ENCODE measurements around the gene PDE12.

Gene PDE12, protein sequence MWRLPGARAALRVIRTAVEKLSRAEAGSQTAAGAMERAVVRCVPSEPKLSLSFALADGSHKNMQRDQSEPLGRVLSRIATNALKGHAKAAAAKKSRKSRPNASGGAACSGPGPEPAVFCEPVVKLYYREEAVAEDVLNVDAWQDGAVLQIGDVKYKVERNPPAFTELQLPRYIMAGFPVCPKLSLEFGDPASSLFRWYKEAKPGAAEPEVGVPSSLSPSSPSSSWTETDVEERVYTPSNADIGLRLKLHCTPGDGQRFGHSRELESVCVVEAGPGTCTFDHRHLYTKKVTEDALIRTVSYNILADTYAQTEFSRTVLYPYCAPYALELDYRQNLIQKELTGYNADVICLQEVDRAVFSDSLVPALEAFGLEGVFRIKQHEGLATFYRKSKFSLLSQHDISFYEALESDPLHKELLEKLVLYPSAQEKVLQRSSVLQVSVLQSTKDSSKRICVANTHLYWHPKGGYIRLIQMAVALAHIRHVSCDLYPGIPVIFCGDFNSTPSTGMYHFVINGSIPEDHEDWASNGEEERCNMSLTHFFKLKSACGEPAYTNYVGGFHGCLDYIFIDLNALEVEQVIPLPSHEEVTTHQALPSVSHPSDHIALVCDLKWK

GRCh38 chr3:57555738-57556458, at the start of gene PDE12:
Gene PDE12, plus strand, starts transcription at chr3:57556274. Its CDS starts 106 bp downstream, at chr3:57556380.
- peak; percentile 66 to 75 (median 70) for DNase-seq (ENCODE audit: low read depth in 4 of 4, low spot score in 1 of 4)

- no peak for DNase-seq (ENCODE audit: low read depth in 4 of 4, low spot score in 1 of 4)
These were observed 43.9 kb upstream of the PDE12 start for GRCh38 chr3:57512166-57512565.

GRCh38 chr3:57518276-57518915, 37.7 kb upstream of the PDE12 start:
- DNase-seq (ENCODE audit: low read depth in 4 of 4, low spot score in 1 of 4), result no peak

GRCh38 chr3:57530071-57530608, 25.9 kb upstream of the PDE12 start:
- no peak for DNase-seq (ENCODE audit: low read depth in 4 of 4, low spot score in 1 of 4)

- DNase-seq (ENCODE audit: low read depth in 4 of 4, low spot score in 1 of 4), result no peak
These were observed 17.6 kb upstream of the PDE12 start for GRCh38 chr3:57538465-57538864.

GRCh38 chr3:57544181-57545125, 11.6 kb upstream of the PDE12 start, which contains the start of gene DNAH12:
Gene DNAH12, minus strand, starts transcription at chr3:57544344. Its CDS starts 1,474 bp downstream, at chr3:57542870.
- DNase-seq (ENCODE audit: low read depth in 4 of 4, low spot score in 1 of 4), result no peak

GRCh38 chr3:57545636-57546268, 10.3 kb upstream of the PDE12 start:
- no peak for DNase-seq (ENCODE audit: low read depth in 4 of 4, low spot score in 1 of 4)

- no peak for DNase-seq (ENCODE audit: low read depth in 4 of 4, low spot score in 1 of 4)
These were observed 9.5 kb upstream of the PDE12 start for GRCh38 chr3:57546616-57547015.

GRCh38 chr3:57555306-57555705, 768 bp upstream of the PDE12 start:
- DNase-seq (ENCODE audit: low read depth in 4 of 4, low spot score in 1 of 4), result no peak

DNA sequence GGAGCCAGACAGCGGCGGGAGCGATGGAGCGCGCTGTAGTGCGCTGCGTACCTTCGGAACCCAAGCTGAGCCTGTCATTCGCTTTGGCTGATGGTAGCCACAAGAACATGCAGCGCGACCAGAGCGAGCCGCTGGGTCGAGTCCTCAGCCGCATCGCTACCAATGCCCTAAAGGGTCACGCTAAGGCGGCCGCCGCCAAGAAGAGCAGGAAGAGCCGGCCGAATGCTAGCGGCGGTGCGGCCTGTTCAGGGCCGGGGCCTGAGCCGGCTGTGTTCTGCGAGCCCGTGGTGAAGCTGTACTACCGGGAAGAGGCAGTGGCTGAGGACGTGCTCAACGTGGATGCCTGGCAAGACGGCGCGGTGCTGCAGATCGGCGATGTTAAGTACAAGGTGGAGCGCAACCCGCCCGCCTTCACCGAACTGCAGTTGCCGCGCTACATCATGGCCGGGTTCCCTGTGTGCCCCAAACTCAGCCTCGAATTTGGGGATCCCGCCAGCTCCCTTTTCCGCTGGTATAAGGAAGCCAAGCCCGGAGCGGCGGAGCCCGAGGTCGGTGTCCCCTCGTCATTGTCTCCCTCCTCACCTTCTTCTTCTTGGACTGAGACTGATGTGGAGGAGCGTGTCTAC, 498 bp downstream of the PDE12 start:
- DNase-seq (ENCODE audit: low read depth in 4 of 4, low spot score in 1 of 4), result peak in 1 of 4 experiments; percentile 8

DNA sequence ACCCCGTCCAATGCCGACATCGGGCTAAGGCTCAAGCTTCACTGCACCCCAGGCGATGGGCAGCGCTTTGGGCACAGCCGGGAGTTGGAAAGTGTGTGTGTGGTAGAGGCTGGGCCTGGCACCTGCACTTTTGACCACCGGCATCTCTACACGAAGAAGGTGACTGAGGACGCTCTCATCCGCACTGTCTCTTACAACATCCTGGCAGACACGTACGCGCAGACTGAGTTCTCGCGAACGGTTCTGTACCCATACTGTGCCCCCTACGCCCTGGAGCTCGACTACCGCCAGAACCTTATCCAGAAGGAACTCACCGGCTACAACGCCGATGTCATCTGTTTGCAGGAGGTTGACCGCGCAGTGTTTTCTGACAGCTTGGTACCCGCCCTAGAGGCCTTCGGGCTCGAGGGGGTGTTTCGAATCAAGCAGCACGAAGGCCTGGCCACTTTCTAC, 1.0 kb downstream of the PDE12 start:
- peak in 2 of 4 experiments; percentile 8 to 14 for DNase-seq (ENCODE audit: low read depth in 4 of 4, low spot score in 1 of 4)

DNA sequence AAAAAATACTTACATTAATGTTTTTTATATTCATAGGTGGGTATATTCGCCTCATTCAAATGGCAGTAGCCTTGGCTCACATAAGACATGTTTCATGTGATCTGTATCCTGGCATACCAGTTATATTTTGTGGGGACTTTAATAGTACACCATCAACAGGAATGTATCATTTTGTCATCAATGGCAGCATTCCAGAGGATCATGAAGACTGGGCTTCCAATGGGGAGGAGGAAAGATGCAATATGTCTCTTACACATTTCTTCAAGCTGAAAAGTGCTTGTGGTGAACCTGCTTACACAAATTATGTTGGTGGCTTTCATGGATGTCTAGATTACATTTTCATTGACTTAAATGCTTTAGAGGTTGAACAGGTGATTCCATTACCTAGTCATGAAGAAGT, 3.5 kb downstream of the PDE12 start:
- no peak for DNase-seq (ENCODE audit: low read depth in 4 of 4, low spot score in 1 of 4)

- DNase-seq (ENCODE audit: low read depth in 4 of 4, low spot score in 1 of 4), result no peak
These were observed 13.9 kb downstream of the PDE12 start for GRCh38 chr3:57569859-57570450.

DNA sequence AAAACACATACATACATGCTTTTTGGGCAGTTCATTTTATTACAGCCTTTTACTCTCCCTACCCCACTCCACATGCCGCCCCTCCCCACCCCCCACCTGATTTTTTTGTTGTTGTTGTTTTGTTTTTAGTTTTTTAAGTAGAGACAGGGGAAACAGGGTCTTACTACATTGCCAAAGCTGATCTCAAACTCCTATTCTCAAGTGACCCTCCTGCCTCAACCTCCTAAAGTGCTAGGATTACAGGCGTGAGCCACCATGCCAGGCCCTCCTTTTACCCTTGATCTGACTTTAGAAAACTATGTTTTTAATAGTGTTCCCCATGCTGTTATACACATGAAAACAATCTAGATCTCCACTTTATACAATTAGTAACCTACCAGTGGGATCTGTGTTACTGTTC, 14.8 kb downstream of the PDE12 start:
- no peak for DNase-seq (ENCODE audit: low read depth in 4 of 4, low spot score in 1 of 4)

GRCh38 chr3:57572096-57572495, 16.0 kb downstream of the PDE12 start:
- no peak for DNase-seq (ENCODE audit: low read depth in 4 of 4, low spot score in 1 of 4)

DNA sequence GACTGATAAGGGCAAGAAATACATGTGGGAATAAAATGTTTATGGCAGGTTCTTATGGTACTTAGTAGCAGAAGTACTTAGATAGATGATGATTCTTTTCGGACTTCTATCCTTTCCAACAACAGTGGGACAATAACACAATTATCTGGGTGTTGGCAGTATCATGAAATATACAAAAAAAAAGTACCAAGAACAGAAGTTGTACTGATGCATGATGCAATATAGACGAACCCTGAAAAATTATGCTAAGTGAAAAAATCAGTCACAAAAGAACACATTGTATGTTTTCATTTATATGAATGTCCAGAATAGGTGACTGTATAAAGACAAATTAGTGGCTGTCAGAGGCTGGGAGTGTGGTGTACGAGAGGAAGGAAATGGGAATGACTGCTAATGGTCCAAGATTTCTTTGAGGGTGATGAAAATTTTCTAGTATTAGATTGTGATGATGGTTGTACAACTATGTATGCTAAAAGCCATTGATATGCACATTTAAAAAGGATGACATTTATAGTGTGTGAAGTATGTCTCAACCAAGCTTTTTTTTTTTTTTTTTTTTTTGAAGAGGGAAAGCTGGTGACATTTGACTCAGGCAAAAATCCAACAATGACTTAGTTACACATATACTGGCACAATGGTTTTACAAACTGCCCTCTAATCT, 20.0 kb downstream of the PDE12 start:
- no peak for DNase-seq (ENCODE audit: low read depth in 4 of 4, low spot score in 1 of 4)

DNA sequence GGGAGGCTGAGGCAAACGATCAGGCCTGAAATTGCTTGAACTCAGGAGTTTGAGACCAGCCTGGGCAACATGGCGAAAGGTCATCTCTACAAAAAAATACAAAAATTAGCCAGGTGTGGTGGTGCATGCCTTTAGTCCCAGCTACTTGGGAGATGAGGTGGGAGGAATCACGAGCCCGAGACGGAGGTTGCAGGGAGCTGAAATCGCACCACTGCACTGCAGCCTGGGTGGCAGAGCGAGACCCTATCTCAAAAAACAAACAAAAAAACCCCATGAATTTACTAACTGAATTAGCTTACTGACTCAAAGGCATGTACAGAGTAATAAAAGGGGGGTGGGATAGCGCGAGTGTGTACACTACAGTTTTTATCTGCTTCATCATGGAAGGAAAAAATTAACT, 21.7 kb downstream of the PDE12 start:
- DNase-seq (ENCODE audit: low read depth in 4 of 4, low spot score in 1 of 4), result no peak
